Thyroid gland (tissue), 4 donors: ENCODE data around the gene RPL18. TPM values are rescaled to one million over a fixed set of nuclear protein-coding genes. Genes with fewer than 3 reads are reported as not detected.

Experiments
- DNase-seq, 2 donors: peaks; one replicate each; pipeline ENCODE4 v3.0.0-alpha.2; 2019
- H3K27ac ChIP-seq, 3 donors: fragments of 200-600 bp; sonication (generic); 1 replicate in 2 of 3; 2 replicates in 1 of 3; pipeline ENCODE4 v1.5.1; 2016 to 2019; ENCODE audit warnings: mild to moderate bottlenecking in 1 of 3, moderate library complexity in 1 of 3
- H3K27me3 ChIP-seq: fragments of 200-600 bp; sonication (generic); one replicate; pipeline ENCODE4 v1.5.1; 2019
- H3K36me3 ChIP-seq, 2 donors: fragments of 200-600 bp; sonication (generic); one replicate each; pipeline ENCODE4 v1.5.1; 2016 to 2019
- H3K4me1 ChIP-seq, 2 donors: fragments of 200-600 bp; sonication (generic); one replicate each; pipeline ENCODE4 v1.5.1; 2017 to 2019
- H3K4me3 ChIP-seq, 3 donors: fragments of 200-600 bp; sonication (generic); replicated peaks in 1 of 3; 1 replicate in 2 of 3; 2 replicates in 1 of 3; pipeline ENCODE4 v1.5.1; 2016; ENCODE audit warnings: mild to moderate bottlenecking in 1 of 3
- H3K9me3 ChIP-seq: fragments of 200-600 bp; sonication (generic); one replicate; pipeline ENCODE4 v1.5.1; 2017
- POLR2A ChIP-seq, 2 donors: fragments of 450-650 bp; IDR thresholded peaks; one replicate each; pipeline ENCODE4 v1.6.1; 2017; ENCODE audit warnings: antibody characterized with exemption in 2 of 2, mild to moderate bottlenecking in 2 of 2, moderate library complexity in 1 of 2
- WGBS, 2 donors: methylation state at CpG; one replicate each; pipeline ENCODE4 v1.1.5; 2017; 5-methylcytosine and 5-hydroxymethylcytosine counted together
- intact Hi-C: fragments of 100-400 bp; cut with DNase I; formaldehyde crosslinking; loops from one replicate; pipeline ENCODE4 v1.15.1; 2023
- total RNA-seq, 4 donors: library from RNA; depleted of rRNA; stranded (reverse); fragments of >200 nt; gene quantifications; one replicate each; pipeline ENCODE4 v1.2.3, GENCODE V29; 2016
- TF ChIP-seq, protein P1 (sequence below), 6 experiments: fragments of 200-600 bp in 3 of 6; fragments of 450-650 bp in 3 of 6; sonication (generic) in 3 of 6; IDR thresholded peaks; one replicate each; pipeline ENCODE4 v1.5.1; 2016 to 2019; ENCODE audit warnings: antibody characterized with exemption in 6 of 6, mild to moderate bottlenecking in 2 of 6, inconsistent platforms in 1 of 6, moderate library complexity in 1 of 6

The RPL18 gene
- total RNA-seq, 4 donors from 2014 or later: 1,845 to 2,426 (median 1,951) TPM

DNA sequence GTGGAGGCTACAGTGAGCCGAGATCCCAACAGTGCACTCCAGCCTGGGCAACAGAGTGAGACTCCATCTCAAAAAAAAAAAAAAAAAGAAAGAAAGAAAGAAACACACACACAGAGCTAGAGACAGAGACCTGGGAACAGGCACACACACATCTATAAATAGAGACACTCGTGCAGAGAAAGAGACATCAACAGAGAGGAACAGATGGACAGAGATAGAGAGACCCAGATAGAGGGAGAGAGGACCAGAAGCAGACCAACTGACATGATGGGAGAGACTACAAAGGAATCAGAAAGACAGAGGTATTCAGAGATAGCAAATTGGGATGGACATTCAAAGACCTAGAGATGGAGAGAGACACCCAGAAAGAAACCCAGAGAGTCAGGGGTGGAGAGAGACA is 29.2 kb upstream of the RPL18 start:
- H3K27ac ChIP-seq: no peak overlapping the region
- DNase-seq: no peak
- intact Hi-C loops: loop anchor here (10.0 kb wide), 1 partner anchor 187 kb away; the partner anchor contains the start of gene HSD17B14
- no peak overlapping the region for H3K4me3 ChIP-seq
- peaks cover 13 to 23% of the 10 kb centered on the region in 2 donors for H3K4me1 ChIP-seq
- no peaks in the 10 kb centered on the region for H3K36me3 ChIP-seq
- H3K9me3 ChIP-seq: no peaks in the 10 kb centered on the region
- H3K27me3 ChIP-seq: no peaks in the 10 kb centered on the region
- WGBS, 2 donors: 79 to 87% methylated on average over 2 of the region's 2 CpGs
- TF ChIP-seq, protein P1, sequence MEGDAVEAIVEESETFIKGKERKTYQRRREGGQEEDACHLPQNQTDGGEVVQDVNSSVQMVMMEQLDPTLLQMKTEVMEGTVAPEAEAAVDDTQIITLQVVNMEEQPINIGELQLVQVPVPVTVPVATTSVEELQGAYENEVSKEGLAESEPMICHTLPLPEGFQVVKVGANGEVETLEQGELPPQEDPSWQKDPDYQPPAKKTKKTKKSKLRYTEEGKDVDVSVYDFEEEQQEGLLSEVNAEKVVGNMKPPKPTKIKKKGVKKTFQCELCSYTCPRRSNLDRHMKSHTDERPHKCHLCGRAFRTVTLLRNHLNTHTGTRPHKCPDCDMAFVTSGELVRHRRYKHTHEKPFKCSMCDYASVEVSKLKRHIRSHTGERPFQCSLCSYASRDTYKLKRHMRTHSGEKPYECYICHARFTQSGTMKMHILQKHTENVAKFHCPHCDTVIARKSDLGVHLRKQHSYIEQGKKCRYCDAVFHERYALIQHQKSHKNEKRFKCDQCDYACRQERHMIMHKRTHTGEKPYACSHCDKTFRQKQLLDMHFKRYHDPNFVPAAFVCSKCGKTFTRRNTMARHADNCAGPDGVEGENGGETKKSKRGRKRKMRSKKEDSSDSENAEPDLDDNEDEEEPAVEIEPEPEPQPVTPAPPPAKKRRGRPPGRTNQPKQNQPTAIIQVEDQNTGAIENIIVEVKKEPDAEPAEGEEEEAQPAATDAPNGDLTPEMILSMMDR (IDR thresholded peaks at IDR 0.05): no peak
- no peak for TF ChIP-seq POLR2A (IDR thresholded peaks at IDR 0.05)

DNA sequence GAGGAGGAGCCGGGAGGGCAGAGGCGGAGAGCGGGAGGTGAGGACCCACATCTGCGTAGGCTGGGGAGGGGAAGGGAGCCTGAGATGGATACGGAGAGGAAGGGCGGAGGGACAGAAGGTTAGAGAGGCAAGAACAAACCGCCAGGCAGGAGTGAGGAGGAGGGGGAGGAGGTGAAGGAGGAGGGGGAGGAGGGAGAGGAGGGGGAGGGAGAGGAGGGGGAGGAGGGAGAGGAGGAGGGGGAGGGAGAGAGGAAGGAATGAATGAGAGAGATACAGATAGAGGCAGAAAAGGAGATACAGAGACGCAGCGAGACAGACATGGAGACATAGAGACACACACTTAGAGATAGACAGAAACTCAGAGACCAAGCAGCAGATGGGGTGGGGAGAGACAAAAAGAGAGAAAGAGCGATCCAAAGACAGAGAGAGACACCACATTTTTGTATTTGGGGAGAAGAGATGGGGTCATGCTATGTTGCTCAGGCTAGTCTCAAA is 27.8 kb upstream of the RPL18 start:
- intact Hi-C loops: loop anchor here (10.0 kb wide), 1 partner anchor 188 kb away; the partner anchor contains the start of gene HSD17B14
- H3K9me3 ChIP-seq: no peaks in the 10 kb centered on the region
- 15% methylated on average over 10 of the region's 10 CpGs for WGBS, 2 donors
- H3K4me1 ChIP-seq: peaks cover 13 to 23% of the 10 kb centered on the region in 2 donors
- no peaks in the 10 kb centered on the region for H3K27me3 ChIP-seq
- H3K4me3 ChIP-seq: peak overlapping the region in 1 of 3 donors; percentile 51
- no peak for TF ChIP-seq POLR2A (IDR thresholded peaks at IDR 0.05)
- TF ChIP-seq, protein P1 (IDR thresholded peaks at IDR 0.05): no peak
- peak overlapping the region in 2 of 3 donors; percentile 89 to 94 for H3K27ac ChIP-seq
- H3K36me3 ChIP-seq: no peaks in the 10 kb centered on the region
- no peak for DNase-seq

DNA sequence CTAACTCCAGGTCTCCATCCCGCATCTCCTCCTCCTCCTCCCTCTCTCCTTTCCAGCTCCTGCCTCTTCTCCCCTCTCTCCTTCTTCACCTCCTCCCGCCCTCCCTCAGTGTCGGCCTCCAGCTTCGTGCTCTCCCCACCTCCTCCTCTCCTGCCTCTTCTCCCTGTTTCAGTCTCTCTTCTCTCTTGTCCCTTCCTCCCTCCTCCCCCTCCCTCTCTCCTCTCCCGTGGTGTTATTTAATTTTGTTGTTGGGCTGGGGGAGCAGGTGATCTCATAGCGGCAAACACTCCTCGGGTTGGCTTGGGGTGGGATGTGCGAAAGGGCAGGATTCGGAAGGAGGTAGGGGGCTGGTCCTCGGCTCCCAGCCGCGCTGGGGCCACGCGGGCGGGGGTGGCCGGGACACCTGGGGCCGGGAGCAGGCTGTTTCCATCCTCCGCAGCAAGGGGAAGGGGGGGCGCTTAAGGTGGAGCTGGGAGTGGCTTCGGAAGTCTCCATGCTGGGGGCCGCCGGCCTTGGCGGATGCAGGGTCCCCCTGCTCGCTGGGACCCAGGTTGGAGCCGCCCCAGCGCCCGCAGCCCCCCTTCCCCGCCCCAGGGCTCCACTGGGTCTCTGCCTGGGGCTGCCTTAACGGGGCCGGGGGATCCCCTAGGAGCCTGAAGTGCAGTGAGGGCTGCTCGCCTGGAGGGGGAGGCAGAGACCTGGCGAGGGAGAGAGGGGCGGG is 27.2 kb upstream of the RPL18 start, which contains the start of gene CA11:
TSS of gene CA11 (minus strand) at position 187 of the 721 bp plus-strand sequence. CDS start 555 bp downstream, outside the sequence.
- peak in 1 of 2 donors; percentile 35 for TF ChIP-seq POLR2A (IDR thresholded peaks at IDR 0.05)
- TF ChIP-seq, protein P1 (IDR thresholded peaks at IDR 0.05): peak; percentile 59 to 93 (median 84)
- H3K9me3 ChIP-seq: no peaks in the 10 kb centered on the region
- no peaks in the 10 kb centered on the region for H3K27me3 ChIP-seq
- no peaks in the 10 kb centered on the region for H3K36me3 ChIP-seq
- DNase-seq: peak; percentile 90 to 93
- peaks cover 13 to 23% of the 10 kb centered on the region in 2 donors for H3K4me1 ChIP-seq
- H3K4me3 ChIP-seq: peak within 1 kb of the TSS; percentile 20 to 51 (median 41)
- intact Hi-C loops: loop anchor here (10.0 kb wide), 1 partner anchor 189 kb away; the partner anchor contains the start of gene HSD17B14
- peak within 1 kb of the TSS; percentile 88 to 94 (median 89) for H3K27ac ChIP-seq
- WGBS, 2 donors: 1% methylated on average over 20 to 23 of the region's 33 CpGs

DNA sequence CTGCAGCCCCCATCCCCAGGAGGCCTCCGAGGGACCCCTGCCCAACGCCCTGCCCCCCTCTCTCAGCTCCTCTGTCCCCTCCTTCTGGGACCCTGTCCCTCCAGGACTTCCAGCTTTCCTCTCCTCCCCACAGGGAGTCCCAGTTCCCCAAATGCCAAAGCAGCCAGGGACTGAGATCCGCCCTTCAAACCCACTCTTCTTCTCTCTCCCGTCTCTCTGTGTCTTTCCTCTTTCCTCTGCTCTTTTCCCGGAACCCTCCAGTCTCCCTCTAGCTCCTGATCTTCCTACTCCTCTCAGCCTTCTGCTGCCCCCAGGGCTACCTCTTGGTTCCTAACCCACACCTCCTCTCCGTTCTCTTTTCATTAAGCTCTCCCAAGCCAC is 26.6 kb upstream of the RPL18 start:
- no peak for DNase-seq
- Histone ChIP-seq H3K27ac (peak overlapping the region; percentile 88 to 94 (median 89)), H3K4me1 (peaks cover 13 to 23% of the 10 kb centered on the region in 2 donors), H3K9me3 (no peaks in the 10 kb centered on the region), H3K36me3 (no peaks in the 10 kb centered on the region), H3K4me3 (peak overlapping the region; percentile 20 to 51 (median 41)), H3K27me3 (no peaks in the 10 kb centered on the region)
- WGBS, 2 donors: 0 to 3% methylated on average over 6 of the region's 6 CpGs
- intact Hi-C loops: loop anchor here (10.0 kb wide), 1 partner anchor 189 kb away; the partner anchor contains the start of gene HSD17B14
- TF ChIP-seq, protein P1 (IDR thresholded peaks at IDR 0.05): no peak
- peak in 1 of 2 donors; percentile 2 for TF ChIP-seq POLR2A (IDR thresholded peaks at IDR 0.05)
